HPDE6-E6E7 (cell line): ENCODE measurements around the gene AGPAT2.

ENCODE experiments used
- DNase-seq: peaks from one replicate; pipeline ENCODE4 v3.0.0; 2011; ENCODE audit warnings: missing footprints; ENCODE audit errors: extremely low spot score

AGPAT2 gene

GRCh38 chr9:136661641-136662325 lies 25.5 kb downstream of the AGPAT2 start:
- DNase-seq, result no peak

GRCh38 chr9:136660971-136661550 lies 26.2 kb downstream of the AGPAT2 start:
- DNase-seq, result no peak

DNA sequence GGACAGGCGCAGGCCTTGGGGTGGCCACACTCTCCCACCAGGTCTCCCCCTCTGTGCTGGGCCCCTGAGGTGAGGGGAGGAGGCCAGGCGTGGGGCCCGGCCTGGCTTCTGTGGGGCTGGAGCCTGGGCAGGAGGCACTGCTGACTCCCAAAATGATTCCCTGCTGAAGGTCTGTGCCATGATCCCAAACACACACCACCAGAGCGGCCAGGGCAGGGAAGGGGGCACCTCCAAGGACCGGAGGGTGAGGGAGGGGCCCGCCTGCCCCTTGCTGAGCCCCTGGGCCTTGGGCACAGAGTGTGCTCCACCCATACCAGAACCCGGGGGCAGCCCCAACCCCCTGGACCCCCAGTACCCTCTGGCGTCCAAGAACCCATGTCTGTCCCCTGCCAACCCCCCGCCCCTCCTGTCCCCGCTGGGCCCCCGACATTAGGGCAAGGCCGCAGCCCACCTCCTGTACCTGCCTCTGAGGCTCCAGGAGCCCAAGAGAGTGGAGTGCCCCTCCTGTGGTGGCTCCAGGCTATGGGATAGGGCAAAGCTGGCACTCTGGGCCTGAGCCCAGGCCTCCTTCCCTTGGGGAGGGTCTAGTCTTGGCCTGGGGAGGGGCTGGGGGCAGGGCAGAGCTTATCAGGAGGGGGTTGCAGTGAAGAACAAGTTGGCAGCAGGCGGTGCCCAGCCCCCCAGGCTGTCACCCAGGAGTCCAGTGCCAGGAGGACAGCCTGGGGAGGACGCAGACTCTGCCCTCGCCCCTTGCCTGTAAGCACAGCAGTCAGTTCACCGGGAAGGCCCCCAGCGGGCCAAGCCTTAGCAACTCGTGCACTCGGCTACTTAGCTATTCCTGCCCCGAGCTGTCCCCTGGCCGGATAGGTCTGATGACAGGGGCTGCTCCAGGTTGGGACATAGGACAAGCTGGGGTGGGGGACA lies 27.1 kb downstream of the AGPAT2 start:
- no peak for DNase-seq

- DNase-seq, result no peak
Observed at GRCh38 chr9:136658849-136659535, 28.3 kb downstream of the AGPAT2 start.

DNA sequence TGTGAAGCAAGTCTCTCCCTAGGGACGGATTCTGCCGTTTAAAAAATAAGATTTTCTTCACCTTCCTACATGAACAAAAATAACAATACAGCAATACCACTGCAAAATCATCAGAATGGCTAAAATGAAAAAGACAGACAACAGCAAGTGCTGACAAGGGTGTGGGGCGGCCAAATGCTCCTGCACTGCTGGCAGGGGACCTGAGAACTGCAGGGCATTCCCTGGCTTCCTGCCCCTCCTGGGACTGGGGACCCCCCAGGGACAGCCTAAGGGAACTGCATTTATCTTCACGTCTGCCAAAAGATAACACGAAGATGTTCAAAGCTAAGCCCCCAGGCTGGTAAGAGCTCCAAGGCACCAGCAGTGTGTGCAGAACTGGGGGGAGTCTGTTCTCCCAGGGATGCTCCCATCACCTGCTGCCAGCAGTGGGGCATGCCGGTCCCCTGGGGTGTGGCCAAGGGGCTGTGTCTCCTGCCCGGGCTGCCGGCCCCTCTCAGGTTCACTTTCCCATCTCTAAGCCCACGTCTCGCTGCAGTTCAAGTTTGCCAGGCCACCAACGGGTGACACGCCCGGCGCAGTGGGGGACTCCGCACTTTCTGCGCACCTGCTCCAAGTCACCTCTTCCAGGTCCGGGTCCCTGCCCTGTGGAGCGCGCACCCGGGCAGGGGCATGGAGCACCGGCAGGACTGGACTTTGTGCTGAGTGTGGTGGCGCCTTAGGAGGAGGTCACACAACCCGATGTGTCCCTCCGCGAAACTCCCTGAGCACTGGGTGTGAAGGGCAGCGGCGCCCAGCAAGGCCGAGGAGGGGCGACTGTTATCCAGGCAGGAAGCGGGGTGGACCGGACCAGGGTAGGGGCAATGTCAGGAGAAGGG lies 29.0 kb downstream of the AGPAT2 start:
- DNase-seq, result no peak

DNA sequence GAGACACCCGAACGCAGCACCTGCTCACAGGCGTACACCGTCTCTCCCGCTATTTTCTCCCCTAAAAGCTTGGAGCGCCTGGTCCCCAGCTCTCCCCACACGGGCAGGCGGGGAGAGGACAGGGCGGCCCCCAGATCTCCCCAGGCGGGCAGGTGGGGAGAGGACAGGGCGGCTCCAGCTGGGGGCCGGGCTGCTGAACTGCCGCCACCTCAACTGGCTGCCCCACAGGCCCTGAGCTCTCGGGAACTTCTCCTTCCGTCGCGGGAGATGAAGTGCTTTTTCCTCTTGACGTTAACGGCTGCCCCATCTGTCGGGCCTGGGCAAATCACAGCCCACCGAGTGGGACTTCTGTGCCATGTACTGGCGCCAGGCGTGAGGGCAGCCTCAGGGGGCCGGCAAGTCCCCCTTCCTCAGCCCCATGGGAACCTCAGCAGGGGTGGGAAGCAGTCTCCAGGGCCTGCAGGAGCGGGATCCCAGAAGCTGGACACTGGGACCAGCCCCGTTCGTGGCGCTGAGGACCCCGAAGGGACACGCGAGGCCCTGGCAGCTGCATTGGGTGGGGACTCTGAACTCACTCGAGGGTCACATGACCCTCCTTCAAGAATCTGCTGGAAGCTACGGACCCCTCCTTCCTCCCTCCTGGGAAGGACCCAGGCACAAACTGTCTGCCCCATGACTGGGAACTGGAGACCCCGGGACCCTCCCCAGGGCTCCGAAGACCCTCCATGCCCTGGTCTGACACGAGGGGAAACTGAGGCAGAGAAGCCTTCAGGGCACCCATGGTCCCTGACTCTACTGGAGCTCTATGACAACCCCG lies 30.3 kb downstream of the AGPAT2 start:
- no peak for DNase-seq

GRCh38 chr9:136656183-136656738 lies 31.0 kb downstream of the AGPAT2 start:
- no peak for DNase-seq

- no peak for DNase-seq
Observed at GRCh38 chr9:136655536-136656182, 31.6 kb downstream of the AGPAT2 start.

- DNase-seq, result no peak
Observed at GRCh38 chr9:136654820-136655535, 32.3 kb downstream of the AGPAT2 start.

DNA sequence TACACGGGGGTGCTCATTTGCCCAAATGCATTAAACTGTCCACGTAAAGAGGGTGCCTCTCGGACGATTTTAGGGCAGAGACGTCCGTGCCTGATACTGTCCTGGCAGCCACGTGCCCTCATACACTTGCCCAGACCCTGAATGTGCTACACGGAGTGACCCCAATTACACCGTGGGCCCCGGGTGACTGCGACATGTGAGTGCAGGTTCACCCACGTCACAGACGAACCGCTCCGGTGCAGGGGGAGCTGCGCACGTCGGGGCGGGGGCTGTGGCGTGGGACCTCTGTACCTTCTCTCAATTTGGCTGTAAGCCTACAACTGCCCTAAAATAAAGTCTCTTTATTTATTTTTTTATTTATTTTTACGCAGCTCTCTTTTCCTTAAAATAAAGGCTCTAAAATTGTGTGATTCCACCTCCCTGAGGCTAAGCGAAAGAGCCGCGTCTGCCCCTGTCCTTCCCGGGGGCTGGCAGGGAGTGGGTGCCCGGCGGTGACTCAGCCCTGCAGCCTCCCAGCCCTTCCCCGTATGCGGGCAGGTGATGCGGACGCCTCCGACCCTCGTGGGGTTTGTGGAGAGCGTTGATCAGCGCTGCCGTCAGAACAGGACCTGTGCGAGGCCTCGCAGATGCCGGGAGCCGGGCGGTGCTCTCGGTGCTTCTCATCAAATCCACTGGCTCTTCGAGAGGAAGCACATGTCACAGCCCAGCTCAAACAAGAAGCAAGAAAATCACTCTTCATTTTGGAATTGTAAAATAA lies 33.8 kb downstream of the AGPAT2 start:
- no peak for DNase-seq

- DNase-seq, result no peak
Observed at GRCh38 chr9:136651860-136652259, 35.4 kb downstream of the AGPAT2 start.

- no peak for DNase-seq
Observed at GRCh38 chr9:136650648-136651047, 36.6 kb downstream of the AGPAT2 start.

DNA sequence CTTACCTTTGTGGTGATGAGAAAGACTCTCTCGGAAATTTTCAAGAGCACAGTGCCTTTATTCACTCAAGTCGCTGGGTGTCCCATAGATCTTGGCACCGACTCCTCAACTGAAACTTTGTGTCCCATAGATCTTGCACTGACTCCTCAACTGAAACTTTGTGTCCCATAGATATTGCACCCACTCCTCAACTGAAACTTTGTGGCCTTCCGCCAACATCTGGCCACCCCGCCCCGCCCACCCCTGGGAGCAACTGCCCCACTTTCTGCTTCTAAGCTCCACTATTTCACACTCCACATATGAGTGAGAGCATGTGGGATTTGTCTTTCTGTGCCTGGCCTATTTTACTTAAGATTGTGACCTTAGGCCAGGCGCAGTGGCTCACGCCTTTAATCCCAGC lies 37.2 kb downstream of the AGPAT2 start:
- DNase-seq, result no peak

GRCh38 chr9:136648751-136649150 lies 38.5 kb downstream of the AGPAT2 start:
- DNase-seq, result no peak

DNA sequence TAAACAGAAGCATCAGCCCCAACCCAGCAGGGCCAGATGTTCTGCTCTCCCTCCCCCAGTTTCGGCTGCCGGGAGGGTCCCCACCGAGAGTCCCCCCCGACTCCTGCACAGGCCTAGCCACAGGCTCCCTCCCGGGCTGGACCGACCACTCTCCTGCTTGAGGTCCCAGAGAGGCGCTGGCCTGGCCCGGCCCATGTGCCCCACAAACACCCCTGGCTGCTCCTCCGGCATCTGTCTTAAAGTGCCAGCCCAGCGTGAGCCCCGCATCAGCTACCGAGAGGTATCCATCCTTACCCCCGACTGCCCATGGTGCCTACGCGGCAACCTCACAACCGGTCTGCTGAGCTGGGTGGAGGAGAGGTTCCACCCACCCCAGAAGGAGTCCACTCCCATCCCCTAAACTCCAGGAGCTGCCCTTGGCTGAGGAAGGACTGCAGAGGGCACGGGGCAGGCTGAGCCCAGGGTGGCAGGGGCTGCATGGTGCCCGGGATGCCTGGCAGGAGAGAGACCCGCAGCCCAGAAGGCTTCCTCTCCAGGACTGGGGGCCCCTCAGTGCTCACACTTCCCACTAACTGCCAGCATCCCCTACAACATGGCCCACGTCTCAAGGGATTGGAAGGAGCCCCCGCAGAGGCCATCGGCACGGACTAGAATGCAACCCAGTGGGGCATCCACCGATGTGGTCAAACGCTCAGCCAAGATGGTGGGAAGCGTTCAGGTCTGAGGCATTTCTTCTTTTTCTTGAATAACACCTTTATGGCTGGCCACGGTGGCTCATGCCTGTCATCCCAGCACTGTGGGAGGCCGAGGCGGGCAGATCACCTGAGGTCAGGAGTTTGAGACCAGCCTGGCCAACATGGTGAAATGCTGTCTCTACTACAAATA lies 40.2 kb downstream of the AGPAT2 start:
- DNase-seq, result no peak

DNA sequence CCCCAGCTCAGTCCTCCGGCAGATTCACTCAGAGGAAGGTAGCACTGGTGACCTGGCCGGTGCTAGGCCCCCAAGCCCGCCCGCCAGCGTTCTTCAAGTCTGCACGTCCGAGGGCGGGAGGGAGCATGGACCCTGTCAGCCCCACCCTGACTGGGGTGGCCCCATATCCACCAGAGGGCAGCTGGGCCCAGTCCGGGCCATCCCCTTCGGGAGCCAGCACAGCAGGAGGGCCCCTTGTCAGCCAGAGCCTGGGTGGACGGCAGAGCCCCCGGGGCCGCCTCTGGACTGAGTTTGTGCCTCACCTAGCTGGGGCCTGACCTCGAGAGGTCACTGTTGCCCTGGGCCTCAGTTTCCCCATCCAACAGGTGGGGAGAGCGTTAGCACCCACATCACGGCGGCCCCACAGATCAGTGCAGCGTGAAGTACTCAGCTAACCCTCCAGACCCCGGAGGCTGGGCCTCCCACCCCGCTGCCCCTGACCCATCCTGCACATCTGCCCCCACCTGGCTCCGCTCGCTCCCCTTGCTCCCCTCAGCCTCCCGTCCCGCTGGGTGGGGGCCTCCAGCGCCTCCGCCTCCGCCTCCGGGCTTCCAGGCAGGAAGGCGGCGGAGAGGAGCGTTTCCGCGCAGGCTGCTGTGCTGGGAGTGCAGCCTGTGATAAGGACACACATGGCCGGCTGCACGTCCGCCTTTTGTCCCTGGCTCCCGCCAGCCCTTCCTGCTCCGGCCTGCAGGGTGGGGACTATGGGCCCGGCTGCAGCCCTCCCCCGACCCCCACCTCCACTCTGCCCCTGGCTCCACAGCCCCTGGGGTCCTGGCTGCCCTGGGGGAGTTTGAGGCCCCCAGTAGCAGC lies 41.1 kb downstream of the AGPAT2 start:
- no peak for DNase-seq
